ENCODE data around the gene PRAMEF33.
"Not testable (repeated sequence)": the region's sequence is repeated elsewhere in the genome, so short reads cannot be mapped to it uniquely, and the experiment has no call there.

DNA sequence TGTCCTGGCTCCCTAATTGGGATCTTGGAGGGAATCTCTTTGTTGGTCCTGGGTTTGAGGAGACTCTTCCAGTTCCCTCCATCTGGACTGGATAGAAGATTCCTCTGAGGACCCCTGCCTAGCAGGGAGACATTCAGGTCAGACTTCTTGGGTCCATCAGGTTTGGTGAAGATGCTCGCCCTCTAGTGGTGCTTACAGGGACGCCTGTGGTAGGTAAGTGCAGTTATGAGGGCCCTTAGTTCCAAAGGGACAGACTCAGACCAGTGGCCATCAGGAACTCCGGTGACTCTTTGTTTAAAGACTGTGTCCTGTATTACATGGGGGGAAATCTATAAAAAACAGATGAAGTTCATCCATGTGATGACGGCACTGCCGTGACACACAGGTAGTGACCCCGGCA, 26.3 kb upstream of the PRAMEF33 start:
- TF ChIP-seq, protein P1, sequence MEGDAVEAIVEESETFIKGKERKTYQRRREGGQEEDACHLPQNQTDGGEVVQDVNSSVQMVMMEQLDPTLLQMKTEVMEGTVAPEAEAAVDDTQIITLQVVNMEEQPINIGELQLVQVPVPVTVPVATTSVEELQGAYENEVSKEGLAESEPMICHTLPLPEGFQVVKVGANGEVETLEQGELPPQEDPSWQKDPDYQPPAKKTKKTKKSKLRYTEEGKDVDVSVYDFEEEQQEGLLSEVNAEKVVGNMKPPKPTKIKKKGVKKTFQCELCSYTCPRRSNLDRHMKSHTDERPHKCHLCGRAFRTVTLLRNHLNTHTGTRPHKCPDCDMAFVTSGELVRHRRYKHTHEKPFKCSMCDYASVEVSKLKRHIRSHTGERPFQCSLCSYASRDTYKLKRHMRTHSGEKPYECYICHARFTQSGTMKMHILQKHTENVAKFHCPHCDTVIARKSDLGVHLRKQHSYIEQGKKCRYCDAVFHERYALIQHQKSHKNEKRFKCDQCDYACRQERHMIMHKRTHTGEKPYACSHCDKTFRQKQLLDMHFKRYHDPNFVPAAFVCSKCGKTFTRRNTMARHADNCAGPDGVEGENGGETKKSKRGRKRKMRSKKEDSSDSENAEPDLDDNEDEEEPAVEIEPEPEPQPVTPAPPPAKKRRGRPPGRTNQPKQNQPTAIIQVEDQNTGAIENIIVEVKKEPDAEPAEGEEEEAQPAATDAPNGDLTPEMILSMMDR (IDR thresholded peaks at IDR 0.05): not testable (repeated sequence)
- TF ChIP-seq POLR2AphosphoS5 (IDR thresholded peaks at IDR 0.05; ENCODE audit: insufficient read depth in 1 of 2, low read depth in 1 of 2): not testable (repeated sequence)

All from vagina (tissue), 2 donors.